ENCODE data around the gene MAP7D2. TPM values are rescaled to one million over a fixed set of nuclear protein-coding genes. Genes with fewer than 3 reads are reported as not detected.
A peak's percentile ranks its signal among the peaks of the same experiment; 100 is the strongest.
"Not testable (repeated sequence)": the region's sequence is repeated elsewhere in the genome, so short reads cannot be mapped to it uniquely, and the experiment has no call there.

Gene MAP7D2
- total RNA-seq (1 to 10 TPM in 2 of 7 donors, under 1 TPM in 5; 0.12 to 1.3 (median 0.27) TPM), polyA plus RNA-seq (1 to 10 TPM in 1 of 2 donors, under 1 TPM in 1; 0.62 to 1.7 TPM)
- long read RNA-seq, donor 1: 0 reads
- long read RNA-seq, donor 2, transcript MAP7D2-201 (17 exons, 3,918 nt): major isoform, 6 of 80 reads
- long read RNA-seq, donor 2, partial matches to known transcripts: 27 of 80 reads
- long read RNA-seq, donor 2, other reads (novel, unspliced or antisense): 42 of 80 reads
- long read RNA-seq, donor 3, partial matches to known transcripts: 1 of 1 reads
- long read RNA-seq, donor 3, other reads (novel, unspliced or antisense): 0 of 1 reads

DNA sequence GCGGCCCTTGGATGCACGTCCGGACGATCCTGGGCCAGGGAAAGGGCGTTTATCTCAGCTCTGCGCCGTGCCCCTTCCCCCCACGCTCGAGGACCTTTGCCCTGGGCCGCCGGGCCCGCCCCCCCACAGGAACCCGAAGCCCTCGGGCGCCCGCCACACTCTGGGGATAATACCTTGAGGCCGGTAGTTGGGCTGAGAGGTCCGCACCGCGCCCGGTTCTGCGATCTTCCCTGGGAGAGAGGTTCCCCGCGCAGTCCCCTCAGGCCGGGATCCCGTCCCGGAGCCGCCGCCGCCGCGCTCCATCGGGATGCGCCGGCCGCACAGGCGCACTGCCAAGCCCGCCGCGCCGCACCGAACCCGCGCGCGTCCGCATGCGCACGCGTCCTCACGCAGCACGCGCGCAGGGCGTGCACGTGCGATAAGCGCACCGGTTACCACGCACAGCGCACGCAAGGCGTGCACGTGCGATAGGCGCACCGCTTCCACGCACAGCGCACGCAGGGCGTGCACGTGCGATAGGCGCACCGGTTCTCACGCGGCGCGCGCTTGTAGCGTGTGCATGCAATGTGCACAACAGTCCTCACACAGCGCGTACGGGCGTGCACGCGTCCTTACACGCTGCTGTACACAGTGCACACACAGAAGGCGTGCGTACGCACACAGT lies at the start of gene MAP7D2:
TSS of gene MAP7D2 (minus strand) at position 331 of the 664 bp plus-strand sequence. CDS start at position 303, 28 bp downstream.
- H3K9me3 ChIP-seq: no peaks in the 10 kb centered on the region
- H3K36me3 ChIP-seq: no peaks in the 10 kb centered on the region
- 32 to 43% (median 39%) methylated on average over 71 to 91 of the region's 91 CpGs for WGBS, 3 donors
- TF ChIP-seq, protein P1, sequence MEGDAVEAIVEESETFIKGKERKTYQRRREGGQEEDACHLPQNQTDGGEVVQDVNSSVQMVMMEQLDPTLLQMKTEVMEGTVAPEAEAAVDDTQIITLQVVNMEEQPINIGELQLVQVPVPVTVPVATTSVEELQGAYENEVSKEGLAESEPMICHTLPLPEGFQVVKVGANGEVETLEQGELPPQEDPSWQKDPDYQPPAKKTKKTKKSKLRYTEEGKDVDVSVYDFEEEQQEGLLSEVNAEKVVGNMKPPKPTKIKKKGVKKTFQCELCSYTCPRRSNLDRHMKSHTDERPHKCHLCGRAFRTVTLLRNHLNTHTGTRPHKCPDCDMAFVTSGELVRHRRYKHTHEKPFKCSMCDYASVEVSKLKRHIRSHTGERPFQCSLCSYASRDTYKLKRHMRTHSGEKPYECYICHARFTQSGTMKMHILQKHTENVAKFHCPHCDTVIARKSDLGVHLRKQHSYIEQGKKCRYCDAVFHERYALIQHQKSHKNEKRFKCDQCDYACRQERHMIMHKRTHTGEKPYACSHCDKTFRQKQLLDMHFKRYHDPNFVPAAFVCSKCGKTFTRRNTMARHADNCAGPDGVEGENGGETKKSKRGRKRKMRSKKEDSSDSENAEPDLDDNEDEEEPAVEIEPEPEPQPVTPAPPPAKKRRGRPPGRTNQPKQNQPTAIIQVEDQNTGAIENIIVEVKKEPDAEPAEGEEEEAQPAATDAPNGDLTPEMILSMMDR (IDR thresholded peaks at IDR 0.05): no peak
- TF ChIP-seq POLR2A (IDR thresholded peaks at IDR 0.05): no peak
- no peak for TF ChIP-seq EP300 (IDR thresholded peaks at IDR 0.05)
- H3K27me3 ChIP-seq: no peaks in the 10 kb centered on the region
- H3K27ac ChIP-seq: no peak within 1 kb of the TSS
- DNase-seq: no peak
- intact Hi-C loops (cut with DNase I): no loop called here
- H3K4me3 ChIP-seq: peak within 1 kb of the TSS; percentile 19
- peaks cover 6% of the 10 kb centered on the region for H3K4me1 ChIP-seq (ENCODE audit: insufficient read depth)

- H3K4me3 ChIP-seq; DNase-seq; H3K27me3 ChIP-seq; H3K36me3 ChIP-seq; H3K27ac ChIP-seq; H3K4me1 ChIP-seq (ENCODE audit: insufficient read depth); H3K9me3 ChIP-seq; intact Hi-C loops (cut with DNase I): not testable (repeated sequence)
Observed at GRCh38 chrX:20162516-20162915, 45.8 kb upstream of the MAP7D2 start.

DNA sequence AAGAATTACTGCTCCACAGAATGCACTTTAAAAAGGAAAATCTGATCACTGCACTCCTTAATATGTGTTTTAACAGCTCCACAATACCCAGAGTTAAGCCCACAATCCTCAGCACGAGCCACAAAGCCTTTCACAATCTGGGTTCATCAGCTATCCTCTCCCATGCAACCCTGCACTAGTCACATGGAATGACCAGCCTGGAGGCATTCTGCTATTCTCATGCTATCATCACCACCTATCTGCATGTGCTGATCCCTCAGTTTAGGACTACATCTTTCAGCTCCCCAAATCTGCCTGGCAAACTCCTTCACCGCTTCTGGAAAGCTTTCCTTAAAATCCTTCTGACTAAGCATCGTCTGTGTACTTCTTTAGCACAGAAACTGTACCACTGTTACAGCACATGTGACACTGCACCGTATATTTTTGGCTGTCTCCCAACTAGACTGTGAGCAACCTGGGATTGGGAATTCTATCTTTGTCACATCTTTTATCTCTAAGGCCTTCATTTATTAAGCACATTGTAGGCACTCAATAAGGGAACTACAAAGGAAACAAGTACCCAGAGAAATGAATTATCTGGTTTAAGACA lies 43.2 kb upstream of the MAP7D2 start:
- Histone ChIP-seq H3K4me3 (no peak overlapping the region), H3K27me3 (no peaks in the 10 kb centered on the region), H3K9me3 (no peaks in the 10 kb centered on the region), H3K27ac (no peak overlapping the region), H3K36me3 (no peaks in the 10 kb centered on the region), H3K4me1 (ENCODE audit: insufficient read depth) (no peaks in the 10 kb centered on the region)
- 68 to 78% (median 74%) methylated on average over 4 of the region's 4 CpGs for WGBS, 3 donors
- intact Hi-C loops (cut with DNase I): no loop called here
- TF ChIP-seq, protein P1 (IDR thresholded peaks at IDR 0.05): no peak
- TF ChIP-seq POLR2A (IDR thresholded peaks at IDR 0.05) (no peak), EP300 (IDR thresholded peaks at IDR 0.05) (no peak)
- no peak for DNase-seq

GRCh38 chrX:20151689-20152088 lies 35.0 kb upstream of the MAP7D2 start:
- H3K36me3 ChIP-seq: no peaks in the 10 kb centered on the region

More at GRCh38 chrX:20151689-20152088, 35.0 kb upstream of the MAP7D2 start:
- TF ChIP-seq POLR2A (IDR thresholded peaks at IDR 0.05): no peak
- TF ChIP-seq, protein P1 (IDR thresholded peaks at IDR 0.05): no peak
- TF ChIP-seq EP300 (IDR thresholded peaks at IDR 0.05): no peak
- H3K4me3 ChIP-seq: no peak overlapping the region
- H3K27me3 ChIP-seq: no peaks in the 10 kb centered on the region
- H3K4me1 ChIP-seq (ENCODE audit: insufficient read depth): no peaks in the 10 kb centered on the region
- DNase-seq: no peak
- 85 to 94% (median 86%) methylated on average over 3 of the region's 3 CpGs for WGBS, 3 donors
- H3K9me3 ChIP-seq: no peaks in the 10 kb centered on the region
- intact Hi-C loops (cut with DNase I): no loop called here
- H3K27ac ChIP-seq: no peak overlapping the region

Data from ovary (tissue), 10 donors.